Measurements from ENCODE around the gene MAML1. TPM values are rescaled to one million over a fixed set of nuclear protein-coding genes. Genes with fewer than 3 reads are reported as not detected.

Gene MAML1
- total RNA-seq, 4 donors from 2014 or later = 16.6 to 29.0 (median 17.9) TPM

- no peak for DNase-seq
- intact Hi-C loops (cut with DNase I) = no loop called here
- peaks cover 22 to 100% (median 44%) of the 10 kb centered on the region in 3 donors for H3K36me3 ChIP-seq
- WGBS, 2 donors = 88 to 90% methylated on average over 3 to 6 of the region's 6 CpGs
- H3K4me3 ChIP-seq = no peak overlapping the region
- H3K27ac ChIP-seq = no peak overlapping the region
- peaks cover 0 to 8% (median 0%) of the 10 kb centered on the region in 3 donors for H3K4me1 ChIP-seq
- H3K27me3 ChIP-seq = no peaks in the 10 kb centered on the region
- no peak for TF ChIP-seq POLR2A (IDR thresholded peaks at IDR 0.05)
- TF ChIP-seq, protein P1, sequence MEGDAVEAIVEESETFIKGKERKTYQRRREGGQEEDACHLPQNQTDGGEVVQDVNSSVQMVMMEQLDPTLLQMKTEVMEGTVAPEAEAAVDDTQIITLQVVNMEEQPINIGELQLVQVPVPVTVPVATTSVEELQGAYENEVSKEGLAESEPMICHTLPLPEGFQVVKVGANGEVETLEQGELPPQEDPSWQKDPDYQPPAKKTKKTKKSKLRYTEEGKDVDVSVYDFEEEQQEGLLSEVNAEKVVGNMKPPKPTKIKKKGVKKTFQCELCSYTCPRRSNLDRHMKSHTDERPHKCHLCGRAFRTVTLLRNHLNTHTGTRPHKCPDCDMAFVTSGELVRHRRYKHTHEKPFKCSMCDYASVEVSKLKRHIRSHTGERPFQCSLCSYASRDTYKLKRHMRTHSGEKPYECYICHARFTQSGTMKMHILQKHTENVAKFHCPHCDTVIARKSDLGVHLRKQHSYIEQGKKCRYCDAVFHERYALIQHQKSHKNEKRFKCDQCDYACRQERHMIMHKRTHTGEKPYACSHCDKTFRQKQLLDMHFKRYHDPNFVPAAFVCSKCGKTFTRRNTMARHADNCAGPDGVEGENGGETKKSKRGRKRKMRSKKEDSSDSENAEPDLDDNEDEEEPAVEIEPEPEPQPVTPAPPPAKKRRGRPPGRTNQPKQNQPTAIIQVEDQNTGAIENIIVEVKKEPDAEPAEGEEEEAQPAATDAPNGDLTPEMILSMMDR (IDR thresholded peaks at IDR 0.05) = no peak
- H3K9me3 ChIP-seq = no peaks in the 10 kb centered on the region
Measured at GRCh38 chr5:179772351-179772750, 39.7 kb downstream of the MAML1 start.

- Histone ChIP-seq H3K4me3 (no peak overlapping the region), H3K27me3 (no peaks in the 10 kb centered on the region), H3K9me3 (no peaks in the 10 kb centered on the region), H3K4me1 (no peaks in the 10 kb centered on the region), H3K27ac (no peak overlapping the region), H3K36me3 (peaks cover 22 to 100% (median 44%) of the 10 kb centered on the region in 3 donors)
- no peak for DNase-seq
- intact Hi-C loops (cut with DNase I) = no loop called here
- 92 to 94% methylated on average over 6 to 8 of the region's 9 CpGs for WGBS, 2 donors
- TF ChIP-seq POLR2A (IDR thresholded peaks at IDR 0.05) = no peak
- TF ChIP-seq, protein P1 (IDR thresholded peaks at IDR 0.05) = no peak
Measured at GRCh38 chr5:179773686-179774040, 41.0 kb downstream of the MAML1 start.

- Histone ChIP-seq H3K36me3 (peaks cover 22 to 100% (median 44%) of the 10 kb centered on the region in 3 donors), H3K27me3 (no peaks in the 10 kb centered on the region), H3K9me3 (no peaks in the 10 kb centered on the region), H3K27ac (no peak overlapping the region), H3K4me1 (no peaks in the 10 kb centered on the region), H3K4me3 (no peak overlapping the region)
- 90 to 100% methylated on average over 2 of the region's 12 CpGs for WGBS, 2 donors
- no peak for TF ChIP-seq POLR2A (IDR thresholded peaks at IDR 0.05)
- TF ChIP-seq, protein P1 (IDR thresholded peaks at IDR 0.05) = no peak
- no peak for DNase-seq
- intact Hi-C loops (cut with DNase I) = no loop called here
Measured at GRCh38 chr5:179774442-179774841, 41.8 kb downstream of the MAML1 start.

DNA sequence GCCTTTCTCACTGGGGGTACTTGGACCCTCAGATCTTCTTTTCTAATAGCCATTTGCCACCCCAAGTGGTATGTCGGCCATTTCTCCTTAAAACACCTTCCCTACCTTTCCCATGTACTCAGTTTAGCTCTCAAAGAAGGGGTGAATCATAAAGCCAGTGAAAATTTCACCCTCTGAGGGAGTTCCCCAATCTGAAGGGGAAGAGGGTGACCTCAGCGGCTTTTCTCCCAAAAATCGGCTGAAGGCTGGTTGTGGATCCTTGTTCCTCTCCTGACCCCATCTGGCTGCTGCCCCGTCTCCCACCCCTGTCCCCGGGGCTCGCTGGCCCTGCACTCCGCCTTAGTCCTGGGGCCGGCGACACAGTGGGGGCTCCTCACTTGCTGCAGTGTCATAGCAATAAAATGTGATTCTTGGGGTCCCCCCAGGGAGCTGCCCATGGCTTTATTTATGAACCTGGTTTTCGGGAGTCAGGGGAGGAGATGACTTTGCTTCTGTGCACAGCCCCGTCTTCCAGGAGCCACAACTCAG, 43.9 kb downstream of the MAML1 start:
- TF ChIP-seq POLR2A (IDR thresholded peaks at IDR 0.05) = no peak
- TF ChIP-seq, protein P1 (IDR thresholded peaks at IDR 0.05) = no peak
- 81 to 84% methylated on average over 8 to 10 of the region's 11 CpGs for WGBS, 2 donors
- H3K27me3 ChIP-seq = no peaks in the 10 kb centered on the region
- H3K36me3 ChIP-seq = peaks cover 22 to 98% (median 35%) of the 10 kb centered on the region in 3 donors
- H3K9me3 ChIP-seq = no peaks in the 10 kb centered on the region
- H3K27ac ChIP-seq = no peak overlapping the region
- DNase-seq = no peak
- H3K4me1 ChIP-seq = no peaks in the 10 kb centered on the region
- intact Hi-C loops (cut with DNase I) = no loop called here
- no peak overlapping the region for H3K4me3 ChIP-seq

DNA sequence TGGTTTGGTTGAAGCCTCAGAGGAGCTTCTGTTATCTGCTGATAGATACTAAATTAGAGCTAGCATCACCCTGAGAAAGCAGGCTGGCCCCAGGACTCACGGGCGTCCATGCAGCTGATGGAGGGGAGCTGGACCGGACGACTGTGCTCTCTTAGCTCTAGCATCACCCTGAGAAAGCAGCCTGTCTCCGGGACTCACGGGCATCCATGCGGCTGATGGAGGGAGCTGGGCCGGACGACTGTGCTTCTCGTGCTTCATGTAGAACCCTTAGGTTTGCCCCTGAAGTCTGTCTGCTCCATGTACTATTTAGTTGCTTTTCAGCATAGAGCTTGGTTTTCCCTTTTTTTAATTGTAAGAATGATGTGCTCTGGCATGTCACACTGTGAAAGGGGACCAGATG, 44.8 kb downstream of the MAML1 start:
- TF ChIP-seq, protein P1 (IDR thresholded peaks at IDR 0.05) = no peak
- no peak for TF ChIP-seq POLR2A (IDR thresholded peaks at IDR 0.05)
- DNase-seq = no peak
- no peaks in the 10 kb centered on the region for H3K9me3 ChIP-seq
- H3K27me3 ChIP-seq = no peaks in the 10 kb centered on the region
- intact Hi-C loops (cut with DNase I) = no loop called here
- peaks cover 15 to 89% (median 26%) of the 10 kb centered on the region in 3 donors for H3K36me3 ChIP-seq
- H3K4me1 ChIP-seq = no peaks in the 10 kb centered on the region
- H3K4me3 ChIP-seq = no peak overlapping the region
- no peak overlapping the region for H3K27ac ChIP-seq
- 84 to 95% methylated on average over 3 to 8 of the region's 10 CpGs for WGBS, 2 donors
